Fibroblast of the conjunctiva (primary cell): ENCODE results near the gene NES.
"Not testable (repeated sequence)": the region's sequence is repeated elsewhere in the genome, so short reads cannot be mapped to it uniquely, and the experiment has no call there.

ENCODE experiments used
- DNase-seq: peaks from one replicate; pipeline ENCODE4 v3.0.0-alpha.2; 2010; ENCODE audit warnings: low read depth

The NES gene

DNA sequence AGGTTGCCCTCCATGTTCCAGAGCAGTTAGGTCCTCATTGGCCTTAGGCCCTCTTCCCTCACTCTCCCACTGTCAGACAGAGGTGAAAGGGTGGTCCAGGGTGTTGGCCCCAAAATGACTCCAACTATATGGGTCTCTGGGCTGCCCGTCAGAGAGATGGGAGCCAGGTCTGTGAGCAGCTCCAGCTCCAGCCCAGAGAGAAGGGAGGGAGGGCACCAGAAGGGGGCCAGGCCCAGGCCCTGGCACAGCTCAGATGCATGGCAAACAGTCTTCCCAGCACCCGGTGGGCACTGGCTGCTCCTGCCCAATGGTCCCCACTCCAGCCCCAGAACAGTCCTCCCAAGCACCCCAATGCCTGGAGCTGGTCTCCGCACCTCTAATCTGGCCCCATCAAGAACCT is 33.1 kb downstream of the NES start:
- DNase-seq: no peak

DNA sequence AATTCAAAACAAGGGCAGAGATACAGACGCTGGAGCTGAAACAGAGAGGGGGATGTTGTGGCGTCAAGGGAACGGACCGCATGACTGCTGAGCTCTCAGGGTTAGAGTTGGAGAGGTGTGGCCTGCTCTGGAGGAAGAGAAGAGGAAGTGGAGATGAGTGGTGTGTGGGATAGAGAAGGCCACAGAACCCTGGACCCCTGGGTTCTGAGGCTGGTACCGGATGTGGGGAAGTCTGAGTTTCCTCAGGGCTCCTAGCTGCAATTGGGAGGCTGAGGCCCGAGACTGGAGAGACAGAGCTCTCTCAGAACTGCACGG is 33.5 kb downstream of the NES start:
- no peak for DNase-seq

DNA sequence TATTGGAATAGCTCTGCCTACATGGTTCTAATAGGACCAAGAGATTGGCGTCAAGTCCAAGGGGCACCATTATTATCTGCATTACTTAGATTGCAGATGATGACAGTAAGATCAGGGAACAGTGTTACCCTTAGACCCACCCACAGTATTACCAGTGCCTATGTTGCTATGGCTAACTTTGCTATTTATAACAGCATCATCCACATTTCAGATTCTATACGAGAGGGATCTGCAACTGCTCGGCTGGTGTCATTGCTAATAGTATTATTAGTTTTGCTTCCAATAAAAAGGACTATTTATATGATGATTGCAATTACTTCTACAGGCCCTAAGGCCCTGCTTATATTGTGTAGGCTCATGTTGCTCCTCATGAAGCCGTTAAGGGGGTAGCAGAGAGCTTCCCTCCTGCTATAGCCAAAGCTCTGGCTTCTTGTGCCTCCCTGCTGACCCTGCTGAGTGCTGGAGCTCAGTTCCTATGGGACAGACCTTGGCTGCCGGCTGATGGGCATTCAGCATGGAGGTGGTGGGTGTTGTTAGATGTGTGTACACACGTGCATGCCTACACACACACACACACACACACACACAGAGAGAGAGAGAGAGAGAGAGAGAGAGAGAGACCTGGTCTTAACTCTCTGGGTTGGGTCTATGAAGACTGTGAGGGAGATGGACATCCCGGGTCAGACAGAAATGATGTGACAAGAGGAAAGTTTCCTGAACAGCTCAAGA is 34.0 kb downstream of the NES start:
- DNase-seq: no peak

DNA sequence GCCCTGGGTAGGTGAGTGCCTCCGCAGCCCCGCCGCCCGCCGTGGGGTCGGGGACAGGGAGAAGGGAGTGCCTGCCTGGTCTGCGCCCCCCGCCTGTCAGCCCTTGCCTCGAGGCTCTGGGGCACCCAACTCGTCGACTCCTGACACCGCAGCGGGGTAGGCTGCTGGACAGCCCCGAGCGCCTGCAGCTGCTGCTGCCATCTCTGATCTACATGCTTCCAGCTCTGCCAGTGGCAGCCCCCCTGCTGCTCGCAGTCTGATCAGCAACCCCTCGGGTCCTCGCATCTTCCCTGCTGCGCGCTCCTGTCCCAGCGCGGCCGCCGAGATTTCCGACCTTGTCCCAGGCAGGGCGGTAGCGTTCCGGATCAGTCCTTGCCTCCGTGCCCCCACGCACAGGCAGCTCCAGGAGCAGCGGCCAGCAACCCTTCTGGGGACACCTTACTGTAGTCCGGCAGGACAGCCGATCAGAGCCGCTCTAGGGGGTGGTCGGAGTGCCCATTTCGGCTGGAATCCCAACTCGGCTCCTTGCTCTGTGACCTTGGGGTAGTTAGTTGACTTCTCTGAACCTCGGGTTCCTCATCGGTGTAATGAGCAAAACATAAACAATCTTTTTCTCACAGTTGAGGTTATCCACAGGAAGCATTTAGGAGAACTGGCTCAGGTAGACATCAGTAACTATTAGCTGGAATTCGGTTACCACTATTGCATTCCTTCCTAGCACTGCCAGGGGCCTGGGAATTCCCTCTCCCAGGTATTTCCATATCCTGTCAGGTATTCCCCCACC is 34.8 kb downstream of the NES start:
- no peak for DNase-seq

DNA sequence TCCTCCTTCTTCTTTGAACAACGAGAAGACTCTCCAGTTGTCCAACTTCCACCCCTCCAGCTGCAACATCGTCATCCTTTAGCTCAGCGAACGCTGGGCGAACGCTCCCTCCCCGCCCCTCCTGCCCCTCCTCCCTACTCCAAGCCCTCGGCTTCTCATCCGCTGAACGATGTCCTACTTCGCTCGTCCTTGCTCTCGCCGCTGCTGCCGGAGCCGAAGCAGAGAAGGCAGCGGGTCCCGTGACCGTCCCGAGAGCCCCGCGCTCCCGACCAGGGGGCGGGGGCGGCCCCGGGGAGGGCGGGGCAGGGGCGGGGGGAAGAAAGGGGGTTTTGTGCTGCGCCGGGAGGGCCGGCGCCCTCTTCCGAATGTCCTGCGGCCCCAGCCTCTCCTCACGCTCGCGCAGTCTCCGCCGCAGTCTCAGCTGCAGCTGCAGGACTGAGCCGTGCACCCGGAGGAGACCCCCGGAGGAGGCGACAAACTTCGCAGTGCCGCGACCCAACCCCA is 35.4 kb downstream of the NES start, which contains the start of gene BCAN:
Gene BCAN (plus strand): TSS at position 357 of the 504 bp plus-strand sequence. CDS start 3,938 bp downstream, outside the sequence.
- DNase-seq: no peak

DNA sequence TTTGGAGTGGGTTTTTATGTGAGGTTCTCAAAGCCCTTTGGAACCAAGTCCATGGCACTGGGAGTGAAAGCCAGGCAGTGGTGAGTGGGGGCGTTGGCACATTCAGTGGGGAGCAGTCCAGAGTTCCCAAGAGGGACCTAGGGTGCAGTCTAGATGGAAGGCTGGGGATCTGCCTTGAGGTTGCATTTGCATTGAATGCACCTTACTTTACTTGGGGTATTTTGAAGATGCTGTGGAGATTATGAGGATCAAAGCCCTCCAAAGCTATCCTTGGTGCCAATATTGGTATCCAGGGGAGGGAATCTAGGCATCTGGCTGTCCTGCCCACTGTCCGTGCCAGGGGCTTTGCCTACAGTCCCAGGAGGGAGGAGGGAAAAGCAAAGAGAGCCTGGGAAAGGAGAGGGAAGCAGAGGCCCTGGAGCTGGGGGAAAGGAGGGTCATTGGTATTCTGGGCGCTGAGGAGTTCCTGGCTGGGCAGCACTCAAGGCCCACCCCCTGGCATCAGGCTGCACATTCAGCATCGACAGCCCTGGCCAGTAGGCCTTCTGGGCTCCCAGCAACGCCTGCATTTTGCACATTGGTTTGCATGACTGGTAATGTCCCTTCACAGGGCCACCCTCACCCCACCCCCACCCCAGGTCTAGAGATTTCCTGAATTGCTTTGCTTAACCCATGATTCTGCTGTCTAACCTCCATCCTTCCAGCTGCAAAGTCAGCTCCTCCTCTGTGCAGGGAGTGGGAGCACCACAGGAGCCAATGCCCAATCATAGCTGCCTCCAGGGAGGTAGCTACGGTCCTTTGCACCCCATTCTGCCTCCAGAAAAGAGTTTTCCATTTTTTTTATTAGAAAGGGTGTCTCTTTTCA is 36.1 kb downstream of the NES start:
- DNase-seq: no peak

DNA sequence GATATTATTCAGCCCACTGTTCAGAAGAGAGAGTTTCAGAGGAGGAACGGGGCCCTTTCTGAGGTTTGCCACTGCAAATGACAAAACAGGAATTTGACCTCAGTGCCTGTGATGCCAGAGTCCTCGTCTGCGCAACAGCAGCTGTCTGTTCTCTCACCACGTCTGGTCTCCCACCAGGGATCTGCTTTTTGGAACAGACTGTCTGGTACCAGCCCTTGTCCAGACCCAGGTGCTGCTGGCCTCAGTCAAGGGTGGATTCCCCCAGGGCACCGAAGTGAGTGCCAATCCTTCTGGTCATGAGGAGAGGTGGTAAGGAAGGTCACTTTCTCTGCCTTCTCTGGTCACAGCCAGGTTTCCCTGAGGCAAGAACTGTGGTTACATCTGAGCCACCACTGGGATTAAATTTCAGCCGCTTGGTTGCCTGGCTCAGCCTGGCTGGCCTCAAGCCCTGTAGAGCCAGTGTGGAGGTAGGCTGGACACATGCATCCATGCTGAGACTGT is 37.6 kb downstream of the NES start:
- no peak for DNase-seq

DNA sequence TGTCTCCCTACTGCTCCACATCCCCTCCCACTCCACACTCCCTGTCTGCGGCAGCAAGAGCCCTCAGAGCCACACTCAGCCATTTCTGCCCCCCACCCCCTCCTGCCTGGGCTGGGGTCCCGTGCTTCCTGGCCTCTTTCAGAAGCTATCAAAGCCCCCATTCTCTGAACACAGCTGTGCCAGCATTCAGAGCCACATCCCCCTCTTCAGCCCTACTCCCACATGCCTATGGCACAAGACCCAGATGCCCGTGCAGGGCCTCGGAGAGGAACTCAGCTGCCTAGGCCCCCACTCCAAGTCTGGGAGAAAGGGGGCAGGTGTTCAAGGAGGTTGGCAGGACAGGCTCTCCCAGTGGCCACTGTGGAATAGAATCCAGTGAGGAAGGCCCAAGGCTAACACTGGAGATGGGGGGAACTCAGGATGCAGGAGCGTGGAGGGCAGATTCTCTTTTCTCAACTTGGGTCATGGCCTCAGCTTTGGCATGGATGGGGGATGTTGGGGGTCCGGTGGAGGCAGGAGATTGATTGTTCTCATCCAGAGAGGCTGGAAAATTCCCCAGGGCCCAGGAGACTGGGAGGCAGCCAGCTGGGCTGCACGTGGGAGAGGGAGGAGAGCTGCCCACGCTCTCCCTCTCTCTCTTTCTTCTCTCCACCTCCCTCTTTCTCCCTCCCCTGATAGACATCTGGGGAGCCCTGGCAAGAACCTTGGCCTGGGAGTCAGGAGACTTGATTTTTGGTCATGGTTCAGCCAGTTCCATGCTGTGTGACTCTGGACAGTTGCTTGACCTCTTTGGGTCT is 38.8 kb downstream of the NES start:
- no peak for DNase-seq

DNA sequence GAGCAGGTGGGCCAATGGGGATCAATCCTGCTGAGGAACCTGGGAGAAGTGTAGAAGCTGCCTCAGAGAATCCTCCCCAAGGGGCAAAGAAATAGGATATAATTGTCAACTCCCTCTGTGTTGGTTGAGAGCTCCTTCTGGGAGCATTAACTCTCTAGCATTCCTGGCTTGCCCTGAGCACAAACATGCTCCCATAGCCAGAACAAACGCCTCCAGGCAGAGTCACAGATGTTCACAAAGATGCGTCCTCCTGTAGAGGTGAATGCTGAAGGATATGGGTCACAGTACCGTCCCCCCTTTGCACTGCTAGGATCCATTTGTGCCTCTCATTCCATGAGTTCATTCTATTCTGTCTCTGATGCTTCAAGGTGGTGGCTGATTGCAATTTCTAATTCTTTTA is 44.9 kb downstream of the NES start:
- DNase-seq: no peak

DNA sequence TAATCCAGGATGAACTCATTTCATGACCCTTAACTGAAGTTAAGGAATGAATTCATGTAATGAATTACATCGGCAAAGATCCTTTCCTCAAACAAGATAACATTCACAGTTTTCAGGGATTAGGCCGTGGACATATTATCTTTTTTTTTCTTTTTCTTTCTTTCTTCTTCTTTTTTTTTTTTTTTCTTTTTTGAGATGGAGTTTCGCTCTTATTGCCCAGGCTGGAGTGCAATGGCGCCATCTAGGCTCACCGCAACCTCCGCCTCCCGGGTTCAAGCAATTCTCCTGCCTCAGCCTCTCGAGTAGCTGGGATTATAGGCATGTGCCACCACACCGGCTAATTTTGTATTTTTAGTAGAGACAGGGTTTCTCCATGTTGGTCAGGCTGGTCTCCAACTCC is 46.1 kb downstream of the NES start:
- DNase-seq: not testable (repeated sequence)

DNA sequence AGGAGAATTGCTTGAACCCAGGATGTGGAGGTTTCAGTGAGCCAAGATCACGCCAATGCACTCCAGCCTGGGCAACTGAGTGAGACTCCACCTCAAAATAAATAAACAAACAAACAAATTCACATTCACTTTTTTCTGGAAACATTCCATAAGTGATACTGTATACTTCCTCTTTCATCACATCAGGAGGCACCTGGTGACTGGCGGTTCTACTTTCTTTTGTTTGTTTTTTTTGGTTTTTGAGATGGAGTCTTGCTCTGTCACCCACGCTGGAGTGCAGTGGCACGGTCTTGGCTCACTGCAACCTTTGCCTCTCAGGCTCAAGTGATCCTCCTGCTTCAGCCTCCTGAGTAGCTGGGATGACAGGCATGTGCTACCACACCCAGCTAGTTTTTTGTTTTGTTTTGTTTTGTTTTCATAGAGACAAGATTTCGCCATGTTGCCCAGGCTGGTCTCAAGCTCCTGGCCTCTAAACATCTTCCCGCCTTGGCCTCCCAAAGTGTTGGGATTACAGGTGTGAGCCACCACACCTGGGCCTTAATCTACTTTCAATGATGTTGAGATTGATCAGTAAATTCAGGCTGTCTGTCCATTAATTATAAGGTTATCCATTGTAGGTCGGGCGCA is 47.3 kb downstream of the NES start:
- no peak for DNase-seq

DNA sequence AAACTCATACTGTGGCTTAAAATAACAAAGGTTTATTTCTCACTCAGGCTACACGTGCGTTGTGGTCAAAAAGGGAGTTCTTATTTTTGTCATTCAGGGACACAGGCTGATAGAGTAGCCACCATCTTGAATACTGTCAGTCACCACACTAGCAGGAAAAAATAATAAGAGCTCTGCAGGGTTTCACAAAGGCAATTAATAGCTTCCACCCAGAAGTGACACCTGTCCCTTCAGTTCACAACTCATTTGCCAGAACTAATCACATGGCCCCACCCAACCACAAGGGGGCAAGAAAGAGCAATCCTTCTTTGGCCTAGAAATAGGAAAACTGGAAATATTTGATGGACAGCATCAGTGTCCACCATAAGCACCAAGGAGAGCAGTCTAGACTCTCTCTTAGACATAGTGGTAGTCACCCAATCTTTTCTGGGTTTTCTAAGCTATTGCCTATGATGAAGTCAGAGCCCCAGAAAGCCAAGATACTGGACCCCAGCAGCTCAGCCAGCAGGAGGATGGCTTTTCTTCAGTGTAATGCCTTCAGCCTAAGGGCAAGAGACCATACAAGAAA is 49.8 kb downstream of the NES start:
- DNase-seq: no peak

DNA sequence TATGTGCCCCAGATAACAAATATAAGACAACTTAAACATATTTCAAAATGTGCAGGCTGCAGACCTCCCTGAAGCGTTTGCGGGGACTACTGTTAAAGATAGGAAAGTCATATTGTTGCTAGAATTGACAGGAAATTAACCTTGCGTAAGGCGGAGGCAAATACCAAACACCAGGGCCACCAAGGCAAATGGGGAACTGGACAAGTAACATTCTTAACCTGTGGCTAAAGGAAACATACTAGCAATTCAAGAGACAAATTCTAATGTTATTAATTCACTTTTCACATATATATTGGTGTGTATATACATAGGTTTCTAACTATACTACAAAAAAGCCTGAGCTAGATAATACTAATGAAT is 51.1 kb downstream of the NES start:
- DNase-seq: no peak

DNA sequence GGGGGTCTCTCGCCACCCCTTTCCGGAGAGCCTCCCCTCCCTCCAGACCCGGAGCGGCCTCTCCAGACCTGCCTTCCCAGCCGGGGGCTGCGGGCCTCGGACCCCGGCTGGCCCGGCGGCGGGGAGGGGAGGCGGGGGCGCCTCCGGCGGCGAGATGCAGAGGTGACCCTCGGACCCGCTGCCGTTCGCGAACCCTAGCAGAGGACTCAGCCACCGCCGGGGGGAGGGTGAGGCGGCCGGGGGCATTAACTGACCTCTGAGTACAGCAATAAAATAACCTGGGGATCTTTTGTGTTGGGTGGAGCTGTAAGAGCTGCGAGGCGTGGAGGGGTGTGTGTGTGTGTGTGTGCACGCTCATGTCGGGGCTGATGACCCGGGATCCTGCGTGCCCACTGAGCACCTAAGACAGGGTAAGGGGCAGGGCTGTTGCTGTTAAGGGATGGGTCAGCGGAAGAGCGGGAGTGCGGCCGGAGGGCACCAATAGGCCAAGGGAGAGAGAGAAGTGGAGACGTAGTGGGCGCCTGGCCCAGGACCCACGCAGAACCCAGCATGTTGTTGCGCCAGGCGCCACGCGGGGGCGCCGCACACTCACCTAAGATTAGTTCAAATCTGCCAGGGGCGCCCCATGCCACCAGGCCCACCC is 51.6 kb downstream of the NES start:
- no peak for DNase-seq

DNA sequence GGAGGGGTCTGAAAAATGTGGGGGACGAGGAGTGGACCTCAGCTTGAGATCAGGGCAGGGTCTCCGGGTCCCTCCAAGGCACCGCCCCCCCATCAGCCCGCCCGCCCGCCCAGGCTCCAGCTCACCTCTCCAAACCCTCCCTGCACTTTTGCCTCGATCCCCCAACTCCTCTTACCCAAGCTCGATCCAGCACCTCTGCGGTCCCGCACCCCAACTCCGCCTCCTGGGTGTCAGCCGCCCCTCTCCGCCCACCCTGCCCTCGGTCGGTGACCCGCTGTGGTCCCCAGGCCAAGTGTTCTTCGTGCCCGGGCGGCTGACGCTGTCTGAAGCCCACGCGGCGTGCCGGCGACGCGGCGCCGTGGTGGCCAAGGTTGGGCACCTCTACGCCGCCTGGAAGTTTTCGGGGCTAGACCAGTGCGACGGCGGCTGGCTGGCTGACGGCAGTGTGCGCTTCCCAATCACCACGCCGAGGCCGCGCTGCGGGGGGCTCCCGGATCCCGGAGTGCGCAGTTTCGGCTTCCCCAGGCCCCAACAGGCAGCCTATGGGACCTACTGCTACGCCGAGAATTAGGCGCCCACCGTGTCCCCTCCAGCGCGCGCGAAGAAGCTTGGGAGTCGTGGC is 52.3 kb downstream of the NES start:
- no peak for DNase-seq

DNA sequence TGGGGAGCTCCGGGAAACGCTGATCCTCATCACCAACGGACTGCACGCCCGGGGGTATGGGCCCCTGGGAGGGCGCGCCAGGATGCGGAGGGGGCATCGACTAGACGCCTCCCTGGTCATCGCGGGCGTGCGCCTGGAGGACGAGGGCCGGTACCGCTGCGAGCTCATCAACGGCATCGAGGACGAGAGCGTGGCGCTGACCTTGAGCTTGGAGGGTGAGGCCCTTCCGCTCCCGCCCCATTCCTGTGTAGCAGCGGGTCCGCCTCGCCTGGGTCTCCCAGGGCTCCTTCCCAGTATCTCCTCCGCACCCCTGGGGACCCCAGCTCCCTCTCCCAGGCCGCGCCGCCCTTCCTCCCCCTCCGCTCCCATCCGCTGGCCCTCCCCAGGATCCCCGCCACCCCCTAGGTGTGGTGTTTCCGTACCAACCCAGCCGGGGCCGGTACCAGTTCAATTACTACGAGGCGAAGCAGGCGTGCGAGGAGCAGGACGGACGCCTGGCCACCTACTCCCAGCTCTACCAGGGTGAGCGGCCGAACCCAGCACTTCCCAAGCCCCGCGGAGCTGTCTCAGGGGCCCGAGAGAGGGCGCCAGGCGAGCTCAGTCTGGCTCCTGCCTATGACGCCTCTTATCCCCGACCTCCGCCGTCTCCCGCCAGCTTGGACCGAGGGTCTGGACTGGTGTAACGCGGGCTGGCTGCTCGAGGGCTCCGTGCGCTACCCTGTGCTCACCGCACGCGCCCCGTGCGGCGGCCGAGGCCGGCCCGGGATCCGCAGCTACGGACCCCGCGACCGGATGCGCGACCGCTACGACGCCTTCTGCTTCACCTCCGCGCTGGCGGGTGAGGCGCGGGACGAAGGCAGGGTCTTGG is 53.0 kb downstream of the NES start:
- no peak for DNase-seq

DNA sequence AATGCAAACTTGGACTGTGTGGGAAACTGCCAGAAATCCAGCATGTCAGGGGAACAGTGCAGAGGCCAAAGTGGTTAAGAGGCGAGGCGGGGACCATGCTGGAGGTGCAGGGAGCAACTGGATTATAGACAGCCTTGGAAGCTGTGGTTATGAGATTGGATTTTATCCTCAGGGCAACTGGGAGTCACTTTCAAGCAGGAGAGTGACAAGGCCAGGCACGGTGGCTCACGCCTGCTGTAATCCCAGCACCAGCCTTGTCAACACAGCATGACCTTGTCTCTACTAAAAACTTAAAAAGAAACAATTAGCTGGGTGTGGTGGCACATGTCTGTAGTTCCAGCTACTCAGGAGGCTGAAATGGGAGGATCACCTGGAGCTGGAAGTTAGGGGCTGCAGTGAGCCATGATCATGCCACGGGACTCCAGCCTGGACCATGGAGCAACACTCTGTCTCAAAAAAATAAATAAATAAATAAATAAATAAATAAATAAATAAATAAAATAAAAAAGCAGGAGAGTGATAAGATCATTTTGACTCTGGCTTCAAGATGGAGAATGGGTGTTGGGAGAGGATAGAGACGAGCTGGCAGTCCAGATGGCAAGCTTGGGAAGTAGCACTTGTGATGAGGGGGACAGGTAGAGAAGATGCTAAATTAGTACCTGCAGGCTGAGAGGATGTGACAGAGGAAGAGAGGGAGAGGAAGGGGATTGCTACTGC is 54.5 kb downstream of the NES start:
- DNase-seq: no peak

DNA sequence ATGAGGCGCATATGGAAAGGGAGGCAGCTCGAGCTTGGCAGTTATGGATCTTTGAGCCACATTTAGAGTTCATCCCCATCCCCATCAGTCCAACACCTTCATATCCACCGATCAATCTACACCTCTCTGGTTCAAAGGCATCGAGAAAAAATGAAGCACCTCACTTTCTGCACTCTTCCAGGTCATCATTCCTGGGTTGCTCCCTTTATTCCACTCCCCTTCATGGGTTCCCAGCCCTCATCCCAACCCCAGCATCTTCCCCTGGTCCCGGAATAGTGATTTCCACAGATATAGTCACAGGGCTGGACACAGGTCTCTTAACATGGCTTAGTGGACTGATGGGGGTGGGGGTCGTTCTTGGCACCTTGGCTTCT is 57.6 kb downstream of the NES start:
- no peak for DNase-seq
